Umbilical cord (tissue), 2 donors: Measurements from ENCODE around the gene JUNB. TPM values are rescaled to one million over a fixed set of nuclear protein-coding genes. Genes with fewer than 3 reads are reported as not detected.
A peak's percentile ranks its signal among the peaks of the same experiment; 100 is the strongest.
"Not testable (repeated sequence)": the region's sequence is repeated elsewhere in the genome, so short reads cannot be mapped to it uniquely, and the experiment has no call there.

Source experiments
- DNase-seq: peaks from one replicate; pipeline ENCODE4 v3.0.0-alpha.2; 2015; ENCODE audit warnings: low spot score
- total RNA-seq: library from RNA; depleted of rRNA; stranded (reverse); fragments of >200 nt; gene quantifications from one replicate; pipeline ENCODE4 v1.2.3, GENCODE V29; 2014; ENCODE audit warnings: low replicate concordance; ENCODE audit not compliant: insufficient read depth

JUNB gene
- total RNA-seq, 1 donor from 2014 or later: 277 TPM

- DNase-seq: peak; percentile 92
These were observed 2.0 kb upstream of the JUNB start for GRCh38 chr19:12789098-12789903.

GRCh38 chr19:12789904-12790619 is 1.2 kb upstream of the JUNB start:
- peak; percentile 99 for DNase-seq

- no peak for DNase-seq
These were observed 500 bp upstream of the JUNB start for GRCh38 chr19:12790628-12791344.

- DNase-seq: peak; percentile 65
These were observed 966 bp downstream of the JUNB start for GRCh38 chr19:12792051-12792852.

- DNase-seq: no peak
These were observed 1.6 kb downstream of the JUNB start for GRCh38 chr19:12792853-12793289.

GRCh38 chr19:12793290-12794195 is 2.3 kb downstream of the JUNB start:
- DNase-seq: peak; percentile 96

- DNase-seq: peak; percentile 25
These were observed 3.1 kb downstream of the JUNB start for GRCh38 chr19:12794196-12794941.

GRCh38 chr19:12794971-12795381 is 3.7 kb downstream of the JUNB start:
- no peak for DNase-seq

- peak; percentile 92 for DNase-seq
These were observed 5.1 kb downstream of the JUNB start for GRCh38 chr19:12796146-12797071.

- DNase-seq: no peak
These were observed 5.9 kb downstream of the JUNB start for GRCh38 chr19:12797141-12797587.

GRCh38 chr19:12797607-12798006 is 6.3 kb downstream of the JUNB start:
- DNase-seq: not testable (repeated sequence)

GRCh38 chr19:12799742-12800465 is 8.6 kb downstream of the JUNB start:
- DNase-seq: no peak

- no peak for DNase-seq
These were observed 9.1 kb downstream of the JUNB start for GRCh38 chr19:12800466-12800770.

- peak; percentile 11 for DNase-seq
These were observed 9.7 kb downstream of the JUNB start for GRCh38 chr19:12800923-12801465.

- DNase-seq: peak; percentile 65
These were observed 10.4 kb downstream of the JUNB start, which contains the start of the genes PRDX2 and THSD8 for GRCh38 chr19:12801466-12802266. TSS of gene PRDX2 (minus strand) at chr19:12801800. CDS start at chr19:12801261, 539 bp downstream. TSS of gene THSD8 (plus strand) at chr19:12802069. CDS start at chr19:12802072, 3 bp downstream.
